Mesenchymal stem cell (in vitro differentiated cells and primary cell): Measurements from ENCODE around the gene ARF1.
A peak's percentile ranks its signal among the peaks of the same experiment; 100 is the strongest.

ENCODE experiments used
- DNase-seq: peaks from one replicate; pipeline ENCODE4 v3.0.0-alpha.2; 2013
- H2AFZ ChIP-seq: one replicate; pipeline ENCODE4 v1.6.1; 2013; ENCODE audit warnings: low read depth, mild to moderate bottlenecking, control low read depth, inconsistent platforms, low read length, moderate library complexity
- H2AK5ac ChIP-seq: 2 replicates; pipeline ENCODE4 v1.6.1; 2013; ENCODE audit warnings: low read length, moderate library complexity, mild to moderate bottlenecking, inconsistent platforms; ENCODE audit not compliant: severe bottlenecking
- H2BK120ac ChIP-seq: one replicate; pipeline ENCODE4 v1.6.1; 2013; ENCODE audit warnings: low read depth, mild to moderate bottlenecking, inconsistent platforms, low read length, moderate library complexity
- H2BK12ac ChIP-seq, 2 experiments: one replicate each; pipeline ENCODE4 v1.6.1; 2013; ENCODE audit warnings: inconsistent platforms in 2 of 2, low read length in 2 of 2, mild to moderate bottlenecking in 2 of 2, moderate library complexity in 2 of 2, control low read depth in 1 of 2
- H2BK15ac ChIP-seq: one replicate; pipeline ENCODE4 v1.6.1; 2013; ENCODE audit warnings: mild to moderate bottlenecking, low read depth, inconsistent platforms; ENCODE audit not compliant: poor library complexity, severe bottlenecking
- H2BK5ac ChIP-seq: 2 replicates; pipeline ENCODE4 v1.6.1; 2013; ENCODE audit warnings: low read depth, mild to moderate bottlenecking, low read length, control low read depth, inconsistent platforms; ENCODE audit not compliant: poor library complexity, severe bottlenecking
- H3K14ac ChIP-seq, 2 experiments: one replicate each; pipeline ENCODE4 v1.6.1; 2013; ENCODE audit warnings: inconsistent platforms in 2 of 2, low read length in 2 of 2, control low read depth in 1 of 2, mild to moderate bottlenecking in 1 of 2, moderate library complexity in 1 of 2
- H3K18ac ChIP-seq, 2 experiments: one replicate each; pipeline ENCODE4 v1.6.1; 2013; ENCODE audit warnings: inconsistent platforms in 2 of 2, low read length in 2 of 2, control low read depth in 1 of 2, low read depth in 1 of 2, mild to moderate bottlenecking in 1 of 2
- H3K23ac ChIP-seq, 2 experiments: one replicate each; pipeline ENCODE4 v1.6.1; 2013; ENCODE audit warnings: inconsistent platforms in 2 of 2, low read length in 2 of 2, mild to moderate bottlenecking in 2 of 2, moderate library complexity in 2 of 2, control low read depth in 1 of 2
- H3K27ac ChIP-seq: 2 replicates; pipeline ENCODE4 v1.5.1; 2013; ENCODE audit warnings: mild to moderate bottlenecking, moderate library complexity, low read length, control low read depth, inconsistent platforms; ENCODE audit not compliant: poor library complexity, severe bottlenecking
- H3K27me3 ChIP-seq, 2 experiments: 2 replicates each; pipeline versions ENCODE4 v1.6.1 to v1.7.0; 2013; ENCODE audit warnings: low read length in 2 of 2, mild to moderate bottlenecking in 2 of 2, moderate library complexity in 2 of 2, control low read depth in 1 of 2, inconsistent platforms in 1 of 2; ENCODE audit not compliant: control insufficient read depth in 1 of 2, insufficient read depth in 1 of 2
- H3K36me3 ChIP-seq, 2 experiments: 2 replicates each; pipeline versions ENCODE4 v1.6.1 to v1.7.0; 2013; ENCODE audit warnings: low read length in 2 of 2, control low read depth in 1 of 2, inconsistent platforms in 1 of 2, low read depth in 1 of 2, mild to moderate bottlenecking in 1 of 2; ENCODE audit not compliant: insufficient read depth in 2 of 2, control insufficient read depth in 1 of 2
- H3K4ac ChIP-seq, 2 experiments: one replicate each; pipeline ENCODE4 v1.6.1; 2013; ENCODE audit warnings: inconsistent platforms in 2 of 2, low read length in 2 of 2, mild to moderate bottlenecking in 2 of 2, moderate library complexity in 2 of 2, control low read depth in 1 of 2, low read depth in 1 of 2
- H3K4me1 ChIP-seq: 2 replicates; pipeline ENCODE4 v1.6.1; 2013; ENCODE audit warnings: low read depth, low read length, control low read depth; ENCODE audit not compliant: control insufficient read depth, insufficient read depth
- H3K4me2 ChIP-seq: 2 replicates; pipeline ENCODE4 v1.6.1; 2013; ENCODE audit warnings: low read length, mild to moderate bottlenecking, inconsistent platforms; ENCODE audit not compliant: poor library complexity, severe bottlenecking
- H3K4me3 ChIP-seq, 2 experiments: 2 replicates each; pipeline versions ENCODE4 v1.5.1 to v1.7.0; 2013; ENCODE audit warnings: low read length in 2 of 2, mild to moderate bottlenecking in 2 of 2, control low read depth in 1 of 2, low read depth in 1 of 2; ENCODE audit not compliant: insufficient read depth in 1 of 2
- H3K79me1 ChIP-seq: replicated peaks from 2 replicates; pipeline ENCODE4 v1.6.1; 2013; ENCODE audit warnings: mild to moderate bottlenecking, control low read depth, low read length, inconsistent platforms; ENCODE audit not compliant: poor library complexity, severe bottlenecking
- H3K9ac ChIP-seq: 2 replicates; pipeline ENCODE4 v1.7.0; 2013; ENCODE audit warnings: mild to moderate bottlenecking, low read length, moderate library complexity
- H3K9me3 ChIP-seq: 2 replicates; pipeline ENCODE4 v1.7.0; 2013; ENCODE audit warnings: mild to moderate bottlenecking, low read length; ENCODE audit not compliant: control insufficient read depth
- H4K8ac ChIP-seq: one replicate; pipeline ENCODE4 v1.6.1; 2013; ENCODE audit warnings: inconsistent platforms, mild to moderate bottlenecking, low read length, moderate library complexity
- H4K91ac ChIP-seq: one replicate; pipeline ENCODE4 v1.6.1; 2013; ENCODE audit warnings: mild to moderate bottlenecking, low read length, inconsistent platforms
- WGBS: methylation state at CpG from one replicate; pipeline ENCODE4 v1.1.7; 2013; ENCODE audit warnings: mixed read lengths; 5-methylcytosine and 5-hydroxymethylcytosine counted together

The ARF1 gene

DNA sequence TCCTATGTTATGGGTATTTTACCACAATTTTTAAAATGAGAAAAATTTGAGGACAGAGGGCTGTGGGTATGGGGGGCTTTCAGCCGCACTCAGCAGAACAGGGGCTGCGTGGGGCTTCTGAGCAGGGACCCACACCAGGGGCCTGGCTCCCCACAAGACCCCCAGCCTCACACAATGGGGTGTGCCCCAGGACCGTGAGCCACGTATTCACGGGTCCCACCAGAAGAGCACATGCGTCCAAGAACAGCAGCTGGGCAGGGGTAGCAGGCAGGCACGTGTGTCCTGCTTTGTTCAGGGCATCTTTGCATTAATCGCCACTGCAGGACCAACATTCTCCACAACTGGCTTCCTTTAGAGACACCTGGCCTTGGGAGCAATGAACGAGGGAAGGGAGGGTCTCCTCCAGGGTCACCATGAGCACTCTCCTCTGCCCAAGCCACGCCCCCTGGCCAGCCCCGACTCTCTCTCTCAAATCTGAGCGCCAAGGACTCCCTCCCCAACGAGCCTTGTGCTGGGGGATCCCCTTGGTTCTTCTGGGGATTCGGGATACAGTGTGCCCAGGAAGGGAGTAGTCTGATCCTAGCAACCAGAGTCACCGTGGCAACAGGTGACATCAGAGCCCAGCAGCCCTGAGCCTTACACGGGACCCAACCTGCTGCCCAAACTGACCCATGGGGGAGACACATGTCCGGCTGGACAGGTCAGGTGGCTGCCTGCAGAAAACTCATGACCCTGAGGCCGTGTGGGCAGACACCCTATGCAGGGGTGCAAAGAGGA lies 7.4 kb upstream of the ARF1 start:
- Histone ChIP-seq H3K79me1 (peaks cover 14% of the 10 kb centered on the region), H2BK120ac (no peak overlapping the region), H3K18ac (no peak overlapping the region), H3K4ac (no peak overlapping the region), H4K91ac (no peak overlapping the region), H3K9me3 (no peaks in the 10 kb centered on the region), H3K4me2 (no peak overlapping the region), H2AK5ac (no peak overlapping the region), H2AFZ (no peak overlapping the region), H2BK5ac (no peak overlapping the region), H3K36me3 (peaks cover 0 to 7% of the 10 kb centered on the region in 2 experiments), H4K8ac (peak overlapping the region; percentile 10), H3K27me3 (peaks cover 27 to 37% of the 10 kb centered on the region in 2 experiments), H3K27ac (no peak overlapping the region), H3K4me1 (peaks cover 7% of the 10 kb centered on the region), H3K9ac (no peak overlapping the region), H2BK12ac (no peak overlapping the region), H3K14ac (no peak overlapping the region), H2BK15ac (no peak overlapping the region), H3K23ac (no peak overlapping the region), H3K4me3 (no peak overlapping the region)
- no peak for DNase-seq
- 59% methylated on average over 18 of the region's 18 CpGs for WGBS

DNA sequence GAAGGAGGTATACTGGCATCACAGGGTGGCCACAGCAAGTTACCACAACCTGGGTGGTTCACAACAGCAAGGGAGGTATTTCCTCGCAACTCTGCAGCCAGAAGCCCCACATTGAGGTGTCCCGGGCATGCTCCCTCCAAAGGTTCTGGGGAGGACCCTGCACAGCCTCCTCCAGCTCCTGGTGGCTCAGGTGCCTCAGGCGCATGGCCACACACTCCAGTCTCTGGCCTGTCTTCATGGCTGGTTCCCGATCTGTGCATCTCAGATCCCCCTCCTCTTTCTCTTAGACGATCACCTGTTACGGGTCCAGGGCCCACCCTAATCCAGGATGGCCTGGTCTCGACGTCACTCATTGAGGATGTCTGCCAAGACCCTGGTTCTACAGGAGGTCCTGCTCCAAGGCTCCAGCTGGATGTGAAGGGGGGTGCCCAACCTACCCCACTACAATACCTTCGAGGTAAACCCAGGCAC lies 6.7 kb upstream of the ARF1 start:
- no peak for DNase-seq
- 89% methylated on average over 9 of the region's 9 CpGs for WGBS

DNA sequence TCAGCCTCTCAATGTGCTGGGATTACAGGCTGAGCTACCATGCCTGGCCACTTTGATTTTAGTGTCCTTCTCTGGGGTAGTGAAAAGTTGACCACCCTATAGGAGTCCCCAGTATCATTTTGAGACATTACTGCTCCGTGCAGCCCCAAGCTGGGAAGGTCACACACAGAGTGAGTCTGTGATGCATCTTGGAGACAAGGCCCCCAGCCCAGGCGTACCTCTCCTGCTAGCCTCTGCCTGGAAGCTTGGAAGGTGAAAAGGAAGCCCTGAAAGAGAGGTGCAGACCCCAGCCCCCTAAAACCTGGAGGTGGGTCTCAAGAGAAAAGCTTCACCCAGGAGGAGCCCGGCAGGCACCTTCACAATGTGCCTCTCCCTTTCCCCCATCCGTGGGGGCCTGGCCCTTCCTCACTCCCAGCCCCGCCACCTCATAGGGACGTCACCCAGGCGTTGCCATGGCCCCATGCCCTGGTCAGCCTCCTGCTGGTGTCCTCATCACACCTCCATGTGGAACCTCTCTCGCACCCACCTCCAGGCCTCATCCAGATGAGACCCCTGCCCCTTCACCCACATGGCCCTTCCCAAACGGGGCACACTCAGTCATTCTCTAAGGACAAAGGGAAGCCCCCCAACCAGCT lies 5.6 kb upstream of the ARF1 start:
- no peak overlapping the region for H2AK5ac ChIP-seq
- no peak overlapping the region for H3K4ac ChIP-seq
- no peak overlapping the region for H3K27ac ChIP-seq
- no peak overlapping the region for H2BK12ac ChIP-seq
- no peak overlapping the region for H4K91ac ChIP-seq
- 79% methylated on average over 9 of the region's 9 CpGs for WGBS
- no peak overlapping the region for H2BK5ac ChIP-seq
- H3K14ac ChIP-seq, result no peak overlapping the region
- H2BK120ac ChIP-seq, result no peak overlapping the region
- peaks cover 21% of the 10 kb centered on the region for H3K79me1 ChIP-seq
- DNase-seq, result no peak
- H3K4me1 ChIP-seq, result peaks cover 15% of the 10 kb centered on the region
- peaks cover 19% of the 10 kb centered on the region in 2 experiments for H3K27me3 ChIP-seq
- H4K8ac ChIP-seq, result no peak overlapping the region
- no peak overlapping the region for H3K4me3 ChIP-seq
- H3K4me2 ChIP-seq, result no peak overlapping the region
- no peak overlapping the region for H3K18ac ChIP-seq
- H3K9me3 ChIP-seq, result no peaks in the 10 kb centered on the region
- no peak overlapping the region for H2AFZ ChIP-seq
- peaks cover 0 to 7% of the 10 kb centered on the region in 2 experiments for H3K36me3 ChIP-seq
- H3K9ac ChIP-seq, result no peak overlapping the region
- no peak overlapping the region for H3K23ac ChIP-seq
- H2BK15ac ChIP-seq, result no peak overlapping the region

More for the DNA sequence above, 6.7 kb upstream of the ARF1 start:
- Histone ChIP-seq H3K9ac (no peak overlapping the region), H3K9me3 (no peaks in the 10 kb centered on the region), H2BK5ac (no peak overlapping the region), H3K14ac (no peak overlapping the region), H3K4me3 (no peak overlapping the region), H2BK15ac (no peak overlapping the region), H2AFZ (no peak overlapping the region), H3K27ac (no peak overlapping the region), H3K23ac (no peak overlapping the region), H3K27me3 (peaks cover 20 to 30% of the 10 kb centered on the region in 2 experiments), H2AK5ac (no peak overlapping the region), H3K36me3 (peaks cover 0 to 7% of the 10 kb centered on the region in 2 experiments), H4K8ac (no peak overlapping the region), H2BK120ac (no peak overlapping the region), H3K4me2 (no peak overlapping the region), H3K4me1 (peaks cover 7% of the 10 kb centered on the region), H3K18ac (no peak overlapping the region), H2BK12ac (no peak overlapping the region), H3K79me1 (peaks cover 16% of the 10 kb centered on the region), H3K4ac (no peak overlapping the region), H4K91ac (no peak overlapping the region)

DNA sequence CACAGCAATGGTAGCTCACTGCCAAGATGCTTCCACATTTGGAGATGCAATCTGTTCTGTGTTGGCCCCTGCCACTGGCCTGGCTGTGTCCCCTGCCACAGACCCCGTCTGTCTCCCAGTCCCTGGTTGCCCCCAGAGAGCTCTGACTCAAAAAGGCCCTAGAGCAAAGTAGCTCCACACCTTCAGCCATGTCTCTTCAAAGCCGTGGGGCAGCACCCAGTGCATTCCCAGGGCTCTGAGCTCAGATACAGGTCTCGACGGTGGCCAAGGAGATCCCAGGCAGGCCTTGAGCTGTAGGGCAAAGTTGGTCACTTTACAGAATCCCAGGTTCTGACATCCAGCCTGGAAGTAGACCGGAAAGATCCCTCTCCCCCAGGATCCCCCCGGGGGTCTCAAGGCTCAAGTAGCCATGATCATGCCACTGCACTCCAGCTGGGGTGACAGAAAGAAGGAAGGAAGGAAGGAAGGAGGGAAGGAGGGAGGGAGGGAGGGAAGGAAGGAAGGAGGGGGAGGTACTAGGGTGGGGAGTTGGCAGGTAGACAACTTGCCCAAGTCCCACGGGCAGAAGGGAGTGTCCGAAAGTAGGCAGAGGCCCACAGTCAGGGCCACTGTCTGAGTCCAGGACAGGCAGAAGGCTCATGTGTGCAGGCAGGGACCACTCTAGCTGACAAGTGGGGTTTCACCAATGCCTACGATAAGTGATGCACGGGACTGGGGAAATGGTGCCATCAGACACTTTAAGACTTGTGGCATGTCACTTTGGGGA lies 4.8 kb upstream of the ARF1 start:
- Histone ChIP-seq H3K9ac (no peak overlapping the region), H3K79me1 (peaks cover 23% of the 10 kb centered on the region), H3K18ac (no peak overlapping the region), H3K4me2 (no peak overlapping the region), H2BK15ac (no peak overlapping the region), H3K27me3 (peaks cover 12 to 14% of the 10 kb centered on the region in 2 experiments), H2AFZ (no peak overlapping the region), H3K27ac (no peak overlapping the region), H2BK120ac (no peak overlapping the region), H3K4ac (no peak overlapping the region), H3K9me3 (no peaks in the 10 kb centered on the region), H3K4me3 (no peak overlapping the region), H4K8ac (no peak overlapping the region), H2BK5ac (no peak overlapping the region), H3K14ac (no peak overlapping the region), H3K23ac (no peak overlapping the region), H2AK5ac (no peak overlapping the region), H3K4me1 (peaks cover 15% of the 10 kb centered on the region), H2BK12ac (no peak overlapping the region), H4K91ac (no peak overlapping the region), H3K36me3 (peaks cover 0 to 7% of the 10 kb centered on the region in 2 experiments)
- 83% methylated on average over 10 of the region's 10 CpGs for WGBS
- no peak for DNase-seq
